HG03135 (cell line): ENCODE measurements around the gene MTMR10.

ENCODE experiments used
- ATAC-seq: cut with Tn5 transposase; IDR thresholded peaks from one replicate; pipeline ENCODE4 v1.9.1; 2021; ENCODE audit warnings: mild to moderate bottlenecking, moderate library complexity; ENCODE audit not compliant: unreplicated experiment

The MTMR10 gene, protein sequence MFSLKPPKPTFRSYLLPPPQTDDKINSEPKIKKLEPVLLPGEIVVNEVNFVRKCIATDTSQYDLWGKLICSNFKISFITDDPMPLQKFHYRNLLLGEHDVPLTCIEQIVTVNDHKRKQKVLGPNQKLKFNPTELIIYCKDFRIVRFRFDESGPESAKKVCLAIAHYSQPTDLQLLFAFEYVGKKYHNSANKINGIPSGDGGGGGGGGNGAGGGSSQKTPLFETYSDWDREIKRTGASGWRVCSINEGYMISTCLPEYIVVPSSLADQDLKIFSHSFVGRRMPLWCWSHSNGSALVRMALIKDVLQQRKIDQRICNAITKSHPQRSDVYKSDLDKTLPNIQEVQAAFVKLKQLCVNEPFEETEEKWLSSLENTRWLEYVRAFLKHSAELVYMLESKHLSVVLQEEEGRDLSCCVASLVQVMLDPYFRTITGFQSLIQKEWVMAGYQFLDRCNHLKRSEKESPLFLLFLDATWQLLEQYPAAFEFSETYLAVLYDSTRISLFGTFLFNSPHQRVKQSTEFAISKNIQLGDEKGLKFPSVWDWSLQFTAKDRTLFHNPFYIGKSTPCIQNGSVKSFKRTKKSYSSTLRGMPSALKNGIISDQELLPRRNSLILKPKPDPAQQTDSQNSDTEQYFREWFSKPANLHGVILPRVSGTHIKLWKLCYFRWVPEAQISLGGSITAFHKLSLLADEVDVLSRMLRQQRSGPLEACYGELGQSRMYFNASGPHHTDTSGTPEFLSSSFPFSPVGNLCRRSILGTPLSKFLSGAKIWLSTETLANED

DNA sequence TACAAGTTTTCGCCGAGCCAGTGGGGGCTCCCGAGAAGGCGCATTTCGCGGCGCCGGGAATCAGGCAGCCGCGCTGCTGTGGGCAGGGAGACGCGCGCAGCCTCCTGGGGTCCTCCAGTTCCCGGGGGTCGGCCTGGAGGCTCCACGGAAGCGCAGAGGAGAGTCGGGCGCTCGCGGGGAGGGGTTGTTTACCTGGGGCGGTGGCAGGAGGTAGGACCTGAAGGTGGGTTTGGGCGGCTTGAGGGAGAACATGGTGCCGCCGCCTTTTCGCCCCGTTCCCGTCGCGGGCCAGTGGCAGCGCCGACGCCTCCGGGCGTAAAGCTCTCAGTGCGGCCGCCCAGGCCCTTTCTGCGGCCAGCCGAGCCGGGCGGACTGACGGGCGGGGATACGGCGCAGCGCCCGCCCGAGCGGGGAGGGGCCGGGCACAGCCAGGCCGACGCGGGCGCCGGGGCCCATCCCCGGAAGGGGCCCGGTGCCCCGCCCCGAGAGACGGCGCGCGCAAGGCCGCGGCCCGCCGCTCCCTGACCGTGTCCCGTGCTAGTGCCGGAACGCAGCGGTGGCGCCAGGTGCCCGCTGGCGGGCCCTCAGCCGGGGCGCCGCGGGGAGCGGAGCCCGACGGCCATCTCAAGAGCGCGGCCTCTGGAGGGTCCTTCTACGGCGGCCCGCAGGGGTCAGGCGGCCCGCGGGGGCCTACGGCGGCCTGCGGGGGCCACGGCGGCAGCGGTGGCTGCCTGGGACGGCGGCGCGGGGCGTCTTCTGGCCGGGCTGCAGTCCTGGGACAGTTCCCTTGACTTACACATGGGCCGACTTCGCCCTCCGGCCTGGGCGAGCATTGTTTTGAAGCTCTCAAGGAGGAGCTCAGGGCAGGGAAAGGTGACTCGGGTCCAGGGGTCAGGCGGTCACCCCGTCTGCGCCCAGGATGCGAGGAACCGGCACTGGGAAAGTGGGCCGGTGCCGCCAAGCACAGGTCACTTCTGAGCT, at the start of gene MTMR10:
Gene MTMR10, minus strand, starts transcription at position 374 of the 981 bp plus-strand sequence. Its CDS starts 122 bp downstream, at position 252.
- peak; percentile 91 for ATAC-seq

- no peak for ATAC-seq
Observed at GRCh38 chr15:31040611-31041010, 49.2 kb upstream of the MTMR10 start.

DNA sequence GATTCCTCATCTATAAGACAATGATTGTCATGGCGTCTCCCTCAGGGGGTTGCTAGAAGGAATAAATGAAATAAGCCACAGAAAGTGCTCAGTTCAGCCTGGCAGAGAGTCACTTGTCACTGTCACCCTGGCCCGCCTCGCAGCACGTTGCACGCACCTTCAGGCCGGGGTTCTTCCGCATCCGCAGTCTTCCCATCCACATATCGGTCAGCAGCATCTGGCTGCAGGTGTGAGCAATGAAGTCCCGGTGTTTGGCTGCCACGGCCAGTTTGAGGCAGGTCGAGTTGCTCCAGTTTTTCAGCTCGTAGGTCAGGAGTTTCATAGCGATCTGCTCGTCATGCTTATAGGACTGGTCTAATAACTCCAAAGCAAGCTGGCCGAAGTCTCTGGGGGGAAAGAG, 48.5 kb upstream of the MTMR10 start:
- no peak for ATAC-seq

GRCh38 chr15:31037731-31038477, 46.5 kb upstream of the MTMR10 start:
- no peak for ATAC-seq

- ATAC-seq = no peak
Observed at GRCh38 chr15:31036783-31037182, 45.4 kb upstream of the MTMR10 start.

DNA sequence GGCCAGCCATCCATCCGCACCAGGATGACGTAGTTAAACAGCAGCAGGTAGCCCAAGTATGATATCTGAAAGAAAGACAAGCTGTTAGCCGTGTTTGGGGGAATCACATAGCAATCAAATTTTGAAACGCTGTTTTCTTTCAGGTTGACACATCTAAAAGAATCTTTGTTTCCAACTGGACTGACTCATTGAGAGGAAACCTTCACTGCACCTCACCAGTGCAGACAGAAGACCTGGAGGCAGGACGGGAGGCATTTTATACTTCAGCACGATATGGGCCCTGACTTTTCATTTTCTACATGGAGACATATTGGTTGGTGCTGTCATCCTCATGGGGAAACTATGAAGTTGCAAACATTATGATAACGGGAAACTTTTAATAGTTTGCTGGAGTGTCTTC, 44.2 kb upstream of the MTMR10 start:
- no peak for ATAC-seq

GRCh38 chr15:31034152-31034551, 42.7 kb upstream of the MTMR10 start:
- no peak for ATAC-seq

- ATAC-seq = no peak
Observed at GRCh38 chr15:31032961-31033371, 41.5 kb upstream of the MTMR10 start.

DNA sequence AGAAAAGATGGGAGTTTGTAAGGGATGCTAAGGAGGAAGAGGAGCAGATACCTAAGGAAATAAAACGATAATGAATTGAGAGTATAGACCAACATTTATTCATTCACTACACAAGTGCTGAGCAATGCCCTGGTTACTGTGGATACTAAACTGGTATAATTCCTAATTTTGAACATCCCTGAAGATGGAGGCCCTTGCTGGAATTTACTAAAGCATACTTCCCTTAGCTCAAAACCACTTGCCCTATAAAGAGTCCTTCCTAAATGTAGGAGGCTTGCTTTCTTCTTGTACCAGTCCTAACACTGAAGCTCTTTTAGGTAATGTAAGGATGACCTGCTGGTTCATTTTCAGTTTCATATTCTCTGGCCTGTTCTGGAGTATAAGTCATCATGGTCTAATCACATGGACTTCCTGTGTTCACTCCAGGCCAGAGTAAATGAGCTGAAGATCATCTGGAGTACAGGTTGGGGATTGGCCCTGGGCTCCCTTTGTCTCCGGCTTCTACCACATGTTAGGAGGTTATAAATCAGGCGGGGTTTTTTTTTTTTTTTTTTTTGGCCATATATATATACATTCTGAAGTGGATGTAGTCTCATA, 40.1 kb upstream of the MTMR10 start:
- ATAC-seq = peak; percentile 82

- no peak for ATAC-seq
Observed at GRCh38 chr15:31027910-31028578, 36.6 kb upstream of the MTMR10 start.

GRCh38 chr15:31025996-31026395, 34.6 kb upstream of the MTMR10 start:
- no peak for ATAC-seq

- ATAC-seq = no peak
Observed at GRCh38 chr15:31024979-31025378, 33.6 kb upstream of the MTMR10 start.

DNA sequence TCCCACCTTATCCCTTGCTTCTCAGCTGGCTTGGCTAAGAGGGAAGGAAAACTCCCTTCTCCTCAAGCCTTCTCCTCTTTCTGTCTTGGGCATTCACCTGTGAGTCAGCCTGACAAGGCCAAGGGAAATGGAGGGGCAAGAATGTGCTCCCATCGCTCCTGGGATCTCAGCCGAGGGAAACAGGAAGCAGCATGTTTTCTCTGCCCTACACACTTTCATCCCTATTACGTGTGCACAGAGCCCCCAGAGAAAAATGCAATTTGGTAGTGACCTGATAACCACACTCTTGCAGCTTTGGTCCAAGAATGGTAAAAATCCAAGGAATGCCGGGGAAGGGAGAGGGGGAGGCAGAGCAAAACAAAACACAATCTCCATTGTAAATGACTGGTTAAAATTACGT, 32.9 kb upstream of the MTMR10 start:
- ATAC-seq = no peak

- no peak for ATAC-seq
Observed at GRCh38 chr15:31023841-31024240, 32.4 kb upstream of the MTMR10 start.

GRCh38 chr15:31021067-31021665, 29.7 kb upstream of the MTMR10 start:
- no peak for ATAC-seq

DNA sequence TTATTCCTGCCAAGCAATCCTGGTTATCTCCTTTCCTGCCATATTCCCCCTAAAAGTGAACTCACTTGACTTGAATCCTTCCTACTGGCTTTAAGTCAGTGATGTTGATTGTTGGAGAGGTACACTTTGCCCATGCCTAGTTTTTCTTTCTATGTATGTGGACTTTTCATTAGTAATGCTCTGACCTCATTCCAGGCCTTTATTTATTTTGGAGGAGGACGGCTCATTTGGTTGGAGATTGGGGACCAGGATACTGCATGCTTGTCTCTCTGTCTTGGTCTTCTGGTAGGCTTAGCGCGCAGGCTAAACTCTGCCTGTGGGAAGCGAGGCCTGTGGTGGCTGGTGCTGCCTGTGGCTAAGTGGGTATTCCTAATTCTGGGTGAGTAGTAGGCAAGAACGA, 29.1 kb upstream of the MTMR10 start:
- ATAC-seq = no peak

GRCh38 chr15:31019986-31020385, 28.6 kb upstream of the MTMR10 start:
- no peak for ATAC-seq

DNA sequence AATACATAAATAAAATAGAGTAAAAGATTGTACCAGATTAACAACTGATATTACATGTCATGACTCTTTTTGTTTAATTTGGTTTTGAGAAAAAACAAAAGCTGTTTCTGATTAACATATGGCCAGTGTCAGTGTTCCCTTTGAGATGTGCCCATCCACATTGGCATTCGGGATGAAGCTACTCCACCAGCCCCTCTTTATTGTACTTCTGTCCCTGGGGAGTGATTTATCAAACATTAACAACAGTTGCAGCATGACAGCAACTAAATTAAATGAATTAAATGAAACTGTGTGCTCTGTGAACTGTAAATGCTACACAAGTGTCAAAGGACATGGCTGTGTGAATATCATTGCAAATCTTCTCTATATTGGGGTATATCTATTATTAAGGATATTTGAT, 25.9 kb upstream of the MTMR10 start:
- no peak for ATAC-seq

- ATAC-seq = no peak
Observed at GRCh38 chr15:31016446-31016915, 25.1 kb upstream of the MTMR10 start.
